ENCODE measurements around the gene STK25.
"Not testable (repeated sequence)": the region's sequence is repeated elsewhere in the genome, so short reads cannot be mapped to it uniquely, and the experiment has no call there.

STK25 gene

DNA sequence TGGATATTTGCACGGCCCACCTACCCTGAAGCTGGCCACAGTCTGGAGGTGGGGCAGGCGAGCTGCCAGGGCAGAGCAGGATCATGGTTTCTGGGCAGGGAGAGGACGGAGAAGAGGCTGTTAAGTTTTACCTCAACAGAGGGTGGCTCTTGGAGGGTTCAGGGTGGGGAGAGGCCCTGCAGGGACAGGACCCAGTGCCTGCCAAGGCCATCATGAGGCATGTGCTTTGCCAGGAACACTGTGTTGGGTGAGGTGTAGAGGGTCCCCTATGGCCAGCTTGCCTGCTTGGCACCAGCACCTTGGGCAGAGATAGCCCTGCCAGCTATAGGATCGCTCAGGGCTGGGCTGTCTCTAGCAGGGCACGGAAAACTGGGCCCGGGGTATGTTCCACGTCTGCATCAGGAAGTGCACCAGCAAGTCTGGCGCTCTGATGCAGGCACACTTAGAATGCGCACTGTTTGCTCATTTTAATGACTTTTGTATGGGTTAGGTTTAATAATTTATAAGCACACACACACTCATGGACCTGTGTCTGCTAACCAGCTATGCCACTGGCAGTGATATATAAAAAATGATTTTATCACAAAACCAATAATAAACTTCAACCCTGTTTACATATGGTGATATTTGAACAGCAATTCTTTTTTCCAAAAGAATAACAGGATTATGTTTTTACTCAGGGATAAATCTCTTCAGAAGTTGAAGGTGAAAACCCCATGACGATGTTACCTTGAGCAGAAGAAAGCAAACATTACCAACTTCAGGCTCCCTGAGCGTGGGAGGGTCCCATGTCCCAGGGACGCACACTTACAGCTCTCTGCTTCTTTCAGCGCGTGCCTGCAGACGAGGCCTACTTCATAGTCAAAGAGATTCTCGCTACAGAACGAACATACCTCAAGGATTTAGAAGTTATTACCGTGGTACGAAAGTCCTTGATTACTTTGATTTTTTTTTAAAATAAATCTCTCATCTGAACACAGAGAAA lies 46.4 kb downstream of the STK25 start:
- no peak for DNase-seq

DNA sequence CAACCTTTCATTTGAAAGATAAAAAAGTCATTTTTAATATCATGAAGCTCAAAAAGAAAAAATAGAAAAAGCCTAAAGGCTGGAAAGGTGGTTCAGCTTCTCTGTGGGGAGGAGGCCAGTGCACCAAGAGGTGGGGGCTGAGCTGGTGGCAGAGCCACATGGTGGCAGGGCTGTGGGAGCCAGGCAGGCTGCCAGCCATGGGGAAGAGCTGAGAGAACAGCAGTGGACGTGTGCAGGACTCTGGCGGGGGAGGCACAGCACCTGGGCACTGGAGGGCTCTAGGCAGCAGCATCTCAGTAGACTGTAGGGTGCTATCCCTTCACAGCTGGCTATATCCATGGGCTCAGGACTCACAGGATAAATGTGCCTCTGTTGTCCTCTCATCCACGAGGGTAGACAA lies 47.8 kb downstream of the STK25 start:
- no peak for DNase-seq

DNA sequence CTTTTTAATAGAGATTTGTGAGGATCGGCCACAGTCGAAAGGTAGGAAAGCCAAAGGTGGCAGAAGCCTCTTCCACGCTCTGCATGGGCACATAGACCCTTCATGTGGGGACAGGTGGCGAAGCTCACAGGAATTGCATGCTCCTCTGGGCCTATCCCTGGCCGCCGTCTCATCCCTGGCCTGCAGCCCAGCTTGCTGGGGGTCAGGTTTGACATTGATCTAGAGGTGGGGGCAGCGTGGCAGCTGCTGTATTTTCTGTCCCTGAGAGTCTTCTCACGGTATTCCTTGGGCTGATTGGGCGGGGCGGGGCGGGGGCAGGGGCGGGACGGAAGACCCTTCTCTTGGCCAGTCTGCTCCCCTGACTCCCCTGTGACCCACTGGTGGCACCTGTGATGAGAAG lies 48.9 kb downstream of the STK25 start:
- DNase-seq: no peak

DNA sequence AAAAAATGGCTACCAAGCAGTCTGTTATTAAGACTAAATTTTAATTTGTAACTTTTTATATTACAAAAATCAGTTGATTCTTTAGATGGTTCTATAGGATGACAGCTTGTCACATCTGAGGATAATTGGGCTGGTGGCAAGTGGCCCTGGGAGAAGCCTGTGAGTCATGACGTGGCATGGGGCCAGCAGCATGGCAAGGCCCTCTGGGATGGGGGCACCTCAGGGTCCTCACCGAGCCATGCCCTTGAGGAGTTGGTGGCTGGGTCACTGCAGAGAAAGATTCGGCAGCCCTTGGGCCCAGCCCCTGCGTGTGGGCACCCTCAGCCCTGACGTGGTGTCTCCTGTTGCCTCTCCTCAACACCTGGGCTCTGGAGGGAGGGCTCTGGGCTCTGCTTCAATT lies 49.7 kb downstream of the STK25 start:
- DNase-seq: no peak

DNA sequence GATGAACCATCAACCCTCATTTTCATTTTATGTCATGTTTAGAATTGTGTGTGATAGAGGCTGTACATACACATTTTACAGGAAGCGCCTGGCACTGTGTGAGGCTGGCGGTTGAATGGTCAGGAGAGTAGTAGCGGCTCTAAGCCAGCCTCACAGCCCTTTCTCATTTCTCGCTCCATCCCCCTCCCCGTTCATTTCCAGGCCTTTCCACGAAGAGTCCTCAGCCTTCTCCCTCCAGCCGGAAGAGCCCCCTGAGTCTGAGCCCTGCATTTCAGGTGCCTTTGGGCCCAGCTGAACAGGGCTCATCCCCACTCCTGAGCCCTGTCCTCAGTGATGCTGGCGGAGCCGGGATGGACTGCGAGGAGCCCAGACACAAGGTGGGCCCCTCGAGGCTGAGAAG lies 51.8 kb downstream of the STK25 start:
- DNase-seq: no peak

DNA sequence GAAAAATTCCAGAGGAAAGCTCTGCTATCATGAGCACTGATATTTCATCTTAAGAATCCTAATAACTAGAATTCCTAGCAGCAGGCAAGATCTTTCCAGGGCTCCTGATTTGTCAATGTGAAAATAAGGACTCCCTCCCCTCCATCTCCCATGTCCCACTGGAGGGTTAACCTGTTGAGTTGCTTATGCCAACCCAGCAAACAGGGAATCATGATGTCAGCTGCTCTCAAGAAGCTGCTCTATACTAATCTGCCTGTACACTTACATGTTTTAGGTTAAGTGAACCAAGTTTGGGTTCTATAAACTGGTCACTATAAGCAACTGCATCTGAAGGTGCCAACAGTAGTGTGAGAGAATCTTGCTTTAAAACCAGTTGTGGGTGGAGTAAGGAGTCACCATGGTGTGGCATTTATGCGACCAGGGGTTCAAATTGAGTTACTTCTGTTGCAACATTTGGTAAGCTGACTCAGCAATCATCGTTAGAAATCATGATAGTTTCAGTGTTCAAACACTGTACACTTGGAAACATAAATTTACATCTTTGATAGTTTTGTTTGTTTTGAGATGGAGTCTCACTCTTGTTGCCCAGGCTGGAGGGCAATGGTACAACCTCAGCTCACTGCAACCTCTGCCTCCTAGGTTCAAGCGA lies 53.4 kb downstream of the STK25 start:
- no peak for DNase-seq

DNA sequence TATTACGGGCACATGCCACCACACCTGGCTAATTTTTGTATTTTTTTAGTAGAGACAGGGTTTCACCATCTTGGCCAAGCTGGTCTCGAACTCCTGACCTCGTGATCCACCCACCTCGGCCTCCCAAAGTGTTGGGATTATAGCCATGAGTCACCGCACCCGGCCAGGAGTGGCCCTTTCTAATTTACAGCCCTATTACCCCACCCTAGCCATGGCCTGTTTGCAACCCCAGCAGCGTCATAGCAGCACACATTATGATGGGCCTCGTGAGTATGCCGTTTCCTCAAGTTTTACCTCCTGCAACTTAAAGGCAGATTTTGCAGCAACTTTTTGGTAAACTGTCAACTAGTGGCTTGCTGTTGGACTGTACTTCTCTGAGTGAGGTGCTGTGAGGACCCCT lies 54.5 kb downstream of the STK25 start:
- not testable (repeated sequence) for DNase-seq

DNA sequence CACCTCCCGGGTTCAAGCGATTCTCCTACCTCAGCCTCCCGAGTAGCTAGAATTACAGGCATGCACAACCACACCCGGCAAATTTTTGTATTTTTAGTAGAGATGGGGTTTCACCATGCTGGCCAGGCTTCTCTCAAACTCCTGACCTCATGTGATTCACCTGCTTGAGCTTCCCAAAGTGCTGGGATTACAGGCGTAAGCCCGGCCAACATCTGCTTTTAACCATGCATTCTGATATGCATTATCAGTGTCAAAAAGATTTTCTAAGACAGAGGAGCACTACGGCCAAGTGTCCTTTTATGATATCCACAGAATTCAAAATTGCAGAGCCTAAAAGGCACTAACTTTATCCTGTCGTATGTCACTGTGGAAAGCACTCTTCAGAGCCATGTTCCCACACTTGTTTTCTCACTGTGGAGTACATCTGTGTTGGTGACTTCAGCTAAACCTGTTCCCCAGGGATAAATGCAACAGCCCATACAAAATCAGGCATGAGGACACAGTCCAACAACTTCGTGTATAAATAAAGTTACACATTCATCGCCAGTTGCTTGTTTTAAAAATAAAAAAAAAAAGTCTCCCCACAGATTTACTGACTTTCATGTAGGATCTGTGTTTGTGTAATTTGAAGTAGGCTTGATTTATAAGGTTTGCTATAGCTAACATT lies 56.4 kb downstream of the STK25 start:
- DNase-seq: no peak

DNA sequence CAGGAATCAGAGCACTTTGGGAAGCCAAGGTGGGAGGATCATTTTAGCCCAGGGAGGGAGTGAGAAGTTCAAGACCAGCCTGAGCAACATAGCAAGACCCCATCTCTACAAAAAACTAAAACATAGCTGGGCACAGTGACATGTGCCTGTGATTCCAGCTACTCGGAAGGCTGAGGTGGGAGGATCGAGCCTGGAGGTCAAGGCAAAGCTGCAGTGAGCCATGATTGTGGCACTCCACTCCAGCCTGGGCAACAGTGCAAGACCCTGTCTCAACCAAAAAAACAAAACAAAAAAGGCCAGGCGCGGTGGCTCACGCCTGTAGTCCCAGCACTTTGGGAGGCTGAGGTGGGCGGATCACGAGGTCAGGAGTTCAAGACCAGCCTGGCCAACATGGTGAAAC lies 58.3 kb downstream of the STK25 start:
- DNase-seq: not testable (repeated sequence)

DNA sequence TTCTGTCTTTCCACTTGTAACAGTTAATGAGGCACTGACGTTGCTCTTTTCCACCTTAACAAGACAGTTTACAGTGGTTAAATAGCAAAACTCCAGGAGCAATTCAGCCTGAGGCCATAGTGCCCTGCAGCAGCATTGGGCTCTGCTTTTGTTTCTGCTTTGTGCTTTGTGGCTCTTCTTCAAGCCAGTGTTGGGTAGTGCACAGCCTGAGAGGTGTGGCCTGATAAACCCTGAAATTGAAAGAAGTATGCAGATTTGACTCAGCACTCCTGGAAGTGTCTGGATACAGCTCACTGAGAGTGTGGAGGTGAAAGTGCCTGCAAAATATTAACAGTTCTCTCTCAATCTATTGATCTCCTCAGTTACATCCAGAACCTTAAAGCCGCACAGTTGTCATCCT lies 63.0 kb downstream of the STK25 start:
- no peak for DNase-seq

DNA sequence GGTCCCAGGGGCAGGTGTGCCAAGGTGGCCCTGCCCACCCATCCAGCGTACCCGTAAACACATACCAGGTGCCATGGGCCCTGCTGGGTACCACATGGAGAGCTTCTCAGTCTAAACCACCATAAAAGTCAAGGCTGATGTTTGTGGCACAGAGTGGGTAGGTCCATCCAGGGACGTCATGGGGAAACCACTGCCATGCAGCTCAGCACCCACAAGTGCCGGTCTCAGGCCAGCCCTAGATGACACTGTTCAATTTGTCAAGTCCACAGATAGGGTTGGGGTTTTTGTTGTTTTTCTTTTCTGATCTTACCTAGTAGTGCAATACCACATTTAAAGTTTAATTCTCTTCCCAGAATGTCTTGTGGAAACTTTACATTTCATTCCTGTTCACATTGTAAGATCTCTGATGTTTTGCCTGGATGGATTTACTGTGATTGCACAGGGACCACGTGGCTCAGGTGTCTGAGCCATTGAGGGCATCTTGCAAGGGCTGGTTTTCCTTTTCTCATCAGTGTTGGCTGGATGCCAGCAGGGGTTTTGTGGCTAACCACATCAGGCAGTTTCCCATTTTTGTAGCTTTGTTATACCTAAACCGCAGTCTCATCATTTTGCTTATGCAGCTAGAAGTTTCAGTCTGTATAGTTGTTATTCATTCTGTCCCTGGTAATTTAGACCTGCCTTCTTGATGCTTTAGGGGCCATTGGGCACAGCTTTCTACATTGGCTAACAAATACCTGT lies 64.7 kb downstream of the STK25 start:
- no peak for DNase-seq

Measured in NCI-H2227 treated with DMSO at 0.1 percent for 48 hours (cell line).